ENCODE data around the gene ACR.
"Not testable (repeated sequence)": the region's sequence is repeated elsewhere in the genome, so short reads cannot be mapped to it uniquely, and the experiment has no call there.

DNA sequence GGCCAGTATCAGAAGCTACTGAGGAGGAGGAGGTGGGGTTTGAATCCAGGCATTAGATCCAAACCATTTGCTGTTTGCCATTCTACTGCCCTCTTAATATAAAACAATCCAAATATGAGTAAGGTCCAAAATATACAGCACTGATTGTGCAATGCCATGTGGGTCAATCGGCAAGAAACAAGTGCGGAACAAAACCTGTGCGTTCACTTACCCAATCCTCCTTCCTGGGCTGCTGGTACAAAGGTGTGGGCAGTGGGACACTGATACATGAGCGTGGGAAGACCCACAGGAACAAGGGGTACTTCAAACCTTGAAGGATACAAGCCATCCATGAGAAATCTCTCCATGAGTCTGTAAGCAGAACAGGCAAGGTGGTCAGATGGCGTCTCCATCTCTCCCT is 39.6 kb downstream of the ACR start:
- TF ChIP-seq, protein P1, sequence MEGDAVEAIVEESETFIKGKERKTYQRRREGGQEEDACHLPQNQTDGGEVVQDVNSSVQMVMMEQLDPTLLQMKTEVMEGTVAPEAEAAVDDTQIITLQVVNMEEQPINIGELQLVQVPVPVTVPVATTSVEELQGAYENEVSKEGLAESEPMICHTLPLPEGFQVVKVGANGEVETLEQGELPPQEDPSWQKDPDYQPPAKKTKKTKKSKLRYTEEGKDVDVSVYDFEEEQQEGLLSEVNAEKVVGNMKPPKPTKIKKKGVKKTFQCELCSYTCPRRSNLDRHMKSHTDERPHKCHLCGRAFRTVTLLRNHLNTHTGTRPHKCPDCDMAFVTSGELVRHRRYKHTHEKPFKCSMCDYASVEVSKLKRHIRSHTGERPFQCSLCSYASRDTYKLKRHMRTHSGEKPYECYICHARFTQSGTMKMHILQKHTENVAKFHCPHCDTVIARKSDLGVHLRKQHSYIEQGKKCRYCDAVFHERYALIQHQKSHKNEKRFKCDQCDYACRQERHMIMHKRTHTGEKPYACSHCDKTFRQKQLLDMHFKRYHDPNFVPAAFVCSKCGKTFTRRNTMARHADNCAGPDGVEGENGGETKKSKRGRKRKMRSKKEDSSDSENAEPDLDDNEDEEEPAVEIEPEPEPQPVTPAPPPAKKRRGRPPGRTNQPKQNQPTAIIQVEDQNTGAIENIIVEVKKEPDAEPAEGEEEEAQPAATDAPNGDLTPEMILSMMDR (conservative IDR thresholded peaks at IDR 0.05; ENCODE audit: low read depth, low read length): not testable (repeated sequence)
- TF ChIP-seq EZH2 (IDR thresholded peaks at IDR 0.05; ENCODE audit: borderline replicate concordance, low read depth, low read length, poor library complexity, severe bottlenecking): not testable (repeated sequence)
